KMS-11 (cell line): ENCODE measurements around the gene PLXNA4.

Experiments used
- H2AFZ ChIP-seq: fragments of 200-600 bp; sonication (generic); 2 replicates; pipeline ENCODE4 v1.6.1; 2016; ENCODE audit warnings: antibody characterized with exemption, mixed run types, low read depth
- H3K27ac ChIP-seq: fragments of 200-600 bp; sonication (generic); 2 replicates; pipeline ENCODE4 v1.6.1; 2016; ENCODE audit warnings: mild to moderate bottlenecking, mixed run types
- H3K27me3 ChIP-seq: fragments of 200-600 bp; sonication (generic); 2 replicates; pipeline ENCODE4 v1.6.1; 2017; ENCODE audit warnings: mild to moderate bottlenecking, low read depth, mixed run types, moderate library complexity; ENCODE audit not compliant: insufficient read depth
- H3K36me3 ChIP-seq: fragments of 200-600 bp; sonication (generic); 2 replicates; pipeline ENCODE4 v1.6.1; 2017; ENCODE audit warnings: mild to moderate bottlenecking, mixed run types; ENCODE audit not compliant: insufficient read depth
- H3K4me1 ChIP-seq: fragments of 200-600 bp; sonication (generic); 2 replicates; pipeline ENCODE4 v1.6.1; 2016; ENCODE audit warnings: mild to moderate bottlenecking, low read depth, mixed run types; ENCODE audit not compliant: poor library complexity, severe bottlenecking
- H3K4me2 ChIP-seq: fragments of 200-600 bp; sonication (generic); 2 replicates; pipeline ENCODE4 v1.7.0; 2016; ENCODE audit warnings: mild to moderate bottlenecking, mixed run types
- H3K4me3 ChIP-seq: fragments of 200-600 bp; sonication (generic); IDR thresholded peaks from 2 replicates; pipeline ENCODE4 v1.6.1; 2017; ENCODE audit warnings: low read depth, low read length, mixed read lengths; ENCODE audit not compliant: insufficient read depth
- H3K79me2 ChIP-seq: fragments of 200-600 bp; sonication (generic); 2 replicates; pipeline ENCODE4 v1.6.1; 2016; ENCODE audit warnings: low read depth, mixed run types; ENCODE audit not compliant: insufficient read depth
- H3K9ac ChIP-seq: fragments of 200-600 bp; sonication (generic); 2 replicates; pipeline ENCODE4 v1.6.1; 2016; ENCODE audit warnings: mild to moderate bottlenecking, mixed run types
- H4K20me1 ChIP-seq: fragments of 200-600 bp; sonication (generic); 2 replicates; pipeline ENCODE4 v1.6.1; 2016; ENCODE audit warnings: mild to moderate bottlenecking, mixed run types; ENCODE audit not compliant: insufficient read depth
- TF ChIP-seq, protein P1 (sequence below): fragments of 200-600 bp; sonication (generic); conservative IDR thresholded peaks from 2 replicates; pipeline ENCODE4 v1.6.1; 2017; ENCODE audit warnings: low read depth, mild to moderate bottlenecking, antibody characterized with exemption, low read length, moderate library complexity, mixed read lengths

Gene PLXNA4

DNA sequence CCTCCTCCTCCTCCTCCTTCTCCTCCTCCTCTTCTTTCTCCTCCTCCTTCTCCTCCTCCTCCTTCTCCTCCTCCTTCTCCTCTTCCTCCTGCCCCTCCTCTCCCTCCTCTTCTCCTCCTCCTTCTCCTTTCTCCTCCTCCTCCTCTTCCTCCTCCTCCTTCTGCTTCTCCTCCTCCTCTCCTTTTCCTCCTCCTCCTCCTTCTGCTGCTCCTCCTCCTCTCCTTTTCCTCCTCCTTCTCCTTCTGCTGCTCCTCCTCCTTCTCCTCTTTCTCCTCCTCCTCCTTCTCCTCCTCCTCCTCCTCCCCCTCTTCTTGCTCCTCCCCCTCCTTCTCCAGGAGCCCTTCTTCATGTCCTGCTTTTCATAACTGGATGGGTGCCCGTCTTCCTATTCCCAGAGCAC is 12.2 kb downstream of the PLXNA4 start:
- Histone ChIP-seq H3K27me3 (peaks cover 12% of the 10 kb centered on the region; the same call in 1 of the 2 replicates), H3K4me2 (no peak overlapping the region), H3K27ac (no peak overlapping the region), H3K36me3 (no peaks in the 10 kb centered on the region), H3K79me2 (no peaks in the 10 kb centered on the region), H3K4me1 (no peaks in the 10 kb centered on the region), H3K9ac (no peak overlapping the region), H4K20me1 (no peaks in the 10 kb centered on the region), H3K4me3 (no peak overlapping the region), H2AFZ (no peak overlapping the region)
- TF ChIP-seq, protein P1, sequence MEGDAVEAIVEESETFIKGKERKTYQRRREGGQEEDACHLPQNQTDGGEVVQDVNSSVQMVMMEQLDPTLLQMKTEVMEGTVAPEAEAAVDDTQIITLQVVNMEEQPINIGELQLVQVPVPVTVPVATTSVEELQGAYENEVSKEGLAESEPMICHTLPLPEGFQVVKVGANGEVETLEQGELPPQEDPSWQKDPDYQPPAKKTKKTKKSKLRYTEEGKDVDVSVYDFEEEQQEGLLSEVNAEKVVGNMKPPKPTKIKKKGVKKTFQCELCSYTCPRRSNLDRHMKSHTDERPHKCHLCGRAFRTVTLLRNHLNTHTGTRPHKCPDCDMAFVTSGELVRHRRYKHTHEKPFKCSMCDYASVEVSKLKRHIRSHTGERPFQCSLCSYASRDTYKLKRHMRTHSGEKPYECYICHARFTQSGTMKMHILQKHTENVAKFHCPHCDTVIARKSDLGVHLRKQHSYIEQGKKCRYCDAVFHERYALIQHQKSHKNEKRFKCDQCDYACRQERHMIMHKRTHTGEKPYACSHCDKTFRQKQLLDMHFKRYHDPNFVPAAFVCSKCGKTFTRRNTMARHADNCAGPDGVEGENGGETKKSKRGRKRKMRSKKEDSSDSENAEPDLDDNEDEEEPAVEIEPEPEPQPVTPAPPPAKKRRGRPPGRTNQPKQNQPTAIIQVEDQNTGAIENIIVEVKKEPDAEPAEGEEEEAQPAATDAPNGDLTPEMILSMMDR = no peak

DNA sequence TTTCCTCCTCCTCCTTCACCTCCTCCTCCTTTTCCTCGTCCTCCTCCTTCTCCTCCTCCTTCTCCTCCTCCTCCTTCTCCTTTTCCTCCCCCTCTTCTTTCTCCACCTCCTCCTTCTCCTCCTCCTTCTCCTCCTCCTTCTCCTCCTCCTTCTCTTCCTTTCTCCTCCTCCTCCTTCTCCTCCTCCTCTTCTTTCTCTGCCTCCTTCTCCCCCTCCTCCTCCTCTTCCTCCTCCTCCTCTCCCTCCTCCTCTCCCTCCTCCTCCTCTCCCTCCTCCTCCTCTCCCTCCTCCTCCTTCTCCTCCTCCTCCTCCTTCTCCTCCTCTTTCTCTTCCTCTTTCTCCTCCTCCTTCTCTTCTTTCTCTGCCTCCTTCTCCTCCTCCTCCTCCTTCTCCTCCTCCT is 13.6 kb downstream of the PLXNA4 start:
- Histone ChIP-seq H3K27me3 (peaks cover 12% of the 10 kb centered on the region; the same call in 1 of the 2 replicates), H2AFZ (no peak overlapping the region)

DNA sequence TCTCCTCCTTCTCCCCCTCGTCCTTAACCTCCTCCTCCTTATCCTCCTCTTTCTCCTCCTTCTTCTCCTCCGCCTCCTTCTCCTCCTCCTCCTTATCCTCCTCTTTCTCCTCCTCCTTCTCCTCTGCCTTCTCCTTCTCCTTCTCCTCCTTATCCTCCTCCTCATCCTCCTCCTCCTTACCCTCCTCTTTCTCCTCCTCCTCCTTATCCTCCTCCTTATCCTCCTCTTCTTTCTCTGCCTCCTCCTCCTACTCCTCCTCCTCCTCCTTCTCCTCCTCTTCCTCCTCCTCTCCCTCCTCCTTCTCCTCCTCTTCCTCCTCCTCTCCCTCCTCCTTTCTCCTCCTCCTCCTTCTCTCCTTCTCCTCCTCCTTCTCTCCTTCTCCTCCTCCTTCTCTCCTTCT is 14.5 kb downstream of the PLXNA4 start:
- TF ChIP-seq, protein P1 = no peak
- no peaks in the 10 kb centered on the region for H3K4me1 ChIP-seq
- H3K27ac ChIP-seq = no peak overlapping the region
- no peaks in the 10 kb centered on the region for H4K20me1 ChIP-seq
- H3K4me2 ChIP-seq = no peak overlapping the region
- no peak overlapping the region for H3K4me3 ChIP-seq
- peaks cover 12% of the 10 kb centered on the region; the same call in 1 of the 2 replicates for H3K27me3 ChIP-seq
- H3K9ac ChIP-seq = no peak overlapping the region
- H2AFZ ChIP-seq = no peak overlapping the region
- no peaks in the 10 kb centered on the region for H3K36me3 ChIP-seq
- H3K79me2 ChIP-seq = no peaks in the 10 kb centered on the region

More for the DNA sequence above, 13.6 kb downstream of the PLXNA4 start:
- TF ChIP-seq, protein P1 = no peak
- Histone ChIP-seq H3K4me3 (no peak overlapping the region), H3K79me2 (no peaks in the 10 kb centered on the region), H3K9ac (no peak overlapping the region), H4K20me1 (no peaks in the 10 kb centered on the region), H3K36me3 (no peaks in the 10 kb centered on the region), H3K4me2 (no peak overlapping the region), H3K27ac (no peak overlapping the region), H3K4me1 (no peaks in the 10 kb centered on the region)

DNA sequence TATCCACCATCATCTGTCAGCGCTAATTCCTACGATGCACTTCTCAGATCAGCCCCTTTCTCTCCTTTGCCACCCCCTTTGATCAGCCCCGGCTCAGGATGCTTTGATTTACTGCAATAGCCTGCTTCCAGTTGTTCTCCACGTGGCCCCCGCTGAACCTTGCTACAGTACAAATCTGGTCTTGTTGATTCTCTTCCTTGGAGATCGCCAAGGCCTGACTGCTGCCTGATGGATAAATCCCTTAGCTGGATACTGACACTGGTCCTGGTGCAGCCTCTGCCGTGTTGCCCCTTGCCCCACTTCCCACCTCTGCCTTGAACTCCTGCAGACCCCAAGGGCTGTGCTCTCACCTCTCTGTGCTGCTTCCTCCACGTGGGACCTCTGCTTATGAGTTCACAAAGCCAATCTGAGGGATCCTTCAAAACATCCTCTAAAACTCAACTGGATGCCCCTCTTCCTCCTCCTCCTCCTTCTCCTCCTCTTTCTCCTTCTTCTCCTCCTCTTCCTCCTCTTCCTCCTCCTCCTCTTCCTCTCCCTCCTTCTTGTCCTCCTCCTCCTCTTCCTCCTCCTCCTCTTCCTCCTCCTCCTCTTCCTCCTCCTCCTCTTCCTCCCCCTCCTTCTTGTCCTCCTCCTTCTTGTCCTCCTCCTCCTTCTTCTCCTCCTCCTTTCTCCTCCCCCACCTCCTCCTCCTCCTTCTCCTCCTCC is 15.3 kb downstream of the PLXNA4 start:
- Histone ChIP-seq H4K20me1 (no peaks in the 10 kb centered on the region), H3K36me3 (no peaks in the 10 kb centered on the region), H3K79me2 (no peaks in the 10 kb centered on the region), H3K27me3 (peaks cover 12% of the 10 kb centered on the region; the same call in 1 of the 2 replicates), H3K9ac (no peak overlapping the region), H3K4me2 (no peak overlapping the region), H3K4me1 (no peaks in the 10 kb centered on the region), H2AFZ (no peak overlapping the region), H3K4me3 (no peak overlapping the region), H3K27ac (no peak overlapping the region)
- TF ChIP-seq, protein P1 = no peak
